ENCODE results near the gene CHRNA1. TPM values are rescaled to one million over a fixed set of nuclear protein-coding genes. Genes with fewer than 3 reads are reported as not detected.

CHRNA1 gene
- polyA plus RNA-seq, 1 of the 3 experiments (the other 2 are of a cell fraction), result 0.02 TPM

- TF ChIP-seq CHD2 (IDR thresholded peaks at IDR 0.05; ENCODE audit: low read length, partially characterized antibody) (no peak), TAF1 (IDR thresholded peaks at IDR 0.05; ENCODE audit: borderline replicate concordance, low read depth, low read length) (no peak), NFIC (IDR thresholded peaks at IDR 0.05; ENCODE audit: borderline replicate concordance) (no peak), POLR2AphosphoS5 (IDR thresholded peaks at IDR 0.05; ENCODE audit: low read depth, low read length) (no peak), GABPA (IDR thresholded peaks at IDR 0.05; ENCODE audit: low read depth) (no peak), FOSL2 (IDR thresholded peaks at IDR 0.05; ENCODE audit: borderline replicate concordance, low read depth) (no peak), EZH2phosphoT487 (IDR thresholded peaks at IDR 0.05; ENCODE audit: borderline replicate concordance, low read depth) (no peak), RAD21 (IDR thresholded peaks at IDR 0.05; ENCODE audit: low read length) (no peak), MEF2A (IDR thresholded peaks at IDR 0.05; ENCODE audit: borderline replicate concordance, low read depth) (no peak), FOXJ3 (CRISPR knock-in tag; IDR thresholded peaks at IDR 0.05) (no peak), TCF12 (IDR thresholded peaks at IDR 0.05) (no peak)
- H3K4me2 ChIP-seq, result no peak overlapping the region
- no peaks in the 10 kb centered on the region for H3K4me1 ChIP-seq (ENCODE audit: control insufficient read depth in 1 of 2, insufficient read depth in 2 of 2, low read depth in 1 of 2, low read length in 1 of 2)
- H3K79me2 ChIP-seq (ENCODE audit: insufficient read depth), result no peaks in the 10 kb centered on the region
- H3K9me2 ChIP-seq, result no peaks in the 10 kb centered on the region
- no peak overlapping the region for H3K9ac ChIP-seq
- H2AFZ ChIP-seq (ENCODE audit: low read depth), result no peak overlapping the region
- no peaks in the 10 kb centered on the region for H3K36me3 ChIP-seq (replicated peaks in 1 of 2; ENCODE audit: control insufficient read depth in 1 of 2, insufficient read depth in 2 of 2, low read length in 1 of 2)
- ChIA-PET POLR2A (no interaction called here), CTCF (interaction anchor here (1.4 to 6.2 kb wide), 4 partner anchors 27 to 261 kb away, joined by 3 to 66 read pairs (median 5); partner anchors contain the start of gene CHN1)
- no peaks in the 10 kb centered on the region for H3K9me3 ChIP-seq
- WGBS (ENCODE audit: low lambda C conversion rate), result 46% methylated on average over 2 of the region's 2 CpGs
- no peak overlapping the region for H3K4me3 ChIP-seq (ENCODE audit: low read depth in 2 of 2, low read length in 1 of 2)
- no peaks in the 10 kb centered on the region for H3F3A ChIP-seq (replicated peaks; ENCODE audit: insufficient read depth)
- no peaks in the 10 kb centered on the region for H4K20me1 ChIP-seq (ENCODE audit: insufficient read depth)
- no peaks in the 10 kb centered on the region for H3K27me3 ChIP-seq (ENCODE audit: insufficient read depth)
- no peak overlapping the region for H3K27ac ChIP-seq (ENCODE audit: low read depth in 2 of 2, low read length in 1 of 2)
- no peak for DNase-seq
These were observed 20.2 kb downstream of the CHRNA1 start for GRCh38 chr2:174744111-174744510.

DNA sequence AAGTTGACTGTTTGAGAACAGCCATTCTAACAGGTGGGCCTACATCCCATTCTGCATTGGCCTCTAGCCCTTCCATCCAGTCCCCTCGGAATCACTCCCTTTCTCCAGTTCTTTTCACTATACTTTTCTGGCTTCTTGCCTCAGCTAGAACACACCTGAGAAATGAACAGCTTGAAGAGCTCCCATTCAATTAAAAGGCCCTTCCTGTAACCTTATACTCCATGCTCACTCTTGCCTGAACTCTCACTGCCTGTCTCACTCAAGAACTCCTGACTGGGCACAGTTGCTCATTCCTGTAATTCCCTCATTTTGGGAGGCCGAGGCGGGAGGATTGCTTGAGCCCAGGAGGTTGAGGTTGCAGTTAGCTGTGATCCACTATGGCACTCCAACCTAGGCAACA is 23.6 kb downstream of the CHRNA1 start:
- Histone ChIP-seq H3K9me3 (no peaks in the 10 kb centered on the region), H3K4me1 (ENCODE audit: control insufficient read depth in 1 of 2, insufficient read depth in 2 of 2, low read depth in 1 of 2, low read length in 1 of 2) (no peaks in the 10 kb centered on the region), H3K4me3 (ENCODE audit: low read depth in 2 of 2, low read length in 1 of 2) (no peak overlapping the region), H3K36me3 (replicated peaks in 1 of 2; ENCODE audit: control insufficient read depth in 1 of 2, insufficient read depth in 2 of 2, low read length in 1 of 2) (no peaks in the 10 kb centered on the region), H3K27ac (ENCODE audit: low read depth in 2 of 2, low read length in 1 of 2) (no peak overlapping the region), H3K27me3 (ENCODE audit: insufficient read depth) (no peaks in the 10 kb centered on the region), H3K9ac (no peak overlapping the region), H4K20me1 (ENCODE audit: insufficient read depth) (no peaks in the 10 kb centered on the region), H3K9me2 (no peaks in the 10 kb centered on the region), H3K79me2 (ENCODE audit: insufficient read depth) (no peaks in the 10 kb centered on the region), H3K4me2 (no peak overlapping the region), H3F3A (replicated peaks; ENCODE audit: insufficient read depth) (no peaks in the 10 kb centered on the region), H2AFZ (ENCODE audit: low read depth) (no peak overlapping the region)
- POLR2A ChIA-PET, result no interaction called here
- TF ChIP-seq NFIC (IDR thresholded peaks at IDR 0.05; ENCODE audit: borderline replicate concordance) (no peak), GATA2 (CRISPR knock-in tag; IDR thresholded peaks at IDR 0.05) (no peak), IRF3 (IDR thresholded peaks at IDR 0.05; ENCODE audit: low read depth, low read length) (no peak), FOSL2 (IDR thresholded peaks at IDR 0.05; ENCODE audit: borderline replicate concordance, low read depth) (no peak), TCF12 (IDR thresholded peaks at IDR 0.05) (no peak), PBX3 (IDR thresholded peaks at IDR 0.05) (no peak), RCOR1 (IDR thresholded peaks at IDR 0.05; ENCODE audit: low read length) (no peak), TAF1 (IDR thresholded peaks at IDR 0.05; ENCODE audit: borderline replicate concordance, low read depth, low read length) (no peak), MEF2A (IDR thresholded peaks at IDR 0.05; ENCODE audit: borderline replicate concordance, low read depth) (no peak), JUND (IDR thresholded peaks at IDR 0.05) (no peak), POLR2AphosphoS5 (IDR thresholded peaks at IDR 0.05; ENCODE audit: low read depth, low read length) (no peak), USF2 (IDR thresholded peaks at IDR 0.05; ENCODE audit: borderline replicate concordance, low read depth, low read length) (no peak), TEAD4 (IDR thresholded peaks at IDR 0.05; ENCODE audit: borderline replicate concordance, insufficient read depth) (no peak), RFX5 (IDR thresholded peaks at IDR 0.05; ENCODE audit: low read length) (no peak), EP300 (IDR thresholded peaks at IDR 0.05; ENCODE audit: borderline replicate concordance in 1 of 2, low read depth in 1 of 2, low read length in 1 of 2) (no peak)
- CTCF ChIA-PET, result interaction anchor here (0.7 to 1.3 kb wide), 5 partner anchors 41 to 1348 kb away, joined by 3 to 4 read pairs (median 3); no protein-coding TSS in a partner anchor
- no peak for DNase-seq
- 89% methylated on average over 3 of the region's 3 CpGs for WGBS (ENCODE audit: low lambda C conversion rate)
